GM21381 (cell line): Measurements from ENCODE around the gene NCOA3.

Source experiments
- ATAC-seq: cut with Tn5 transposase; IDR thresholded peaks from one replicate; pipeline ENCODE4 v1.9.1; 2021; ENCODE audit warnings: mild to moderate bottlenecking, moderate library complexity; ENCODE audit not compliant: unreplicated experiment

NCOA3 gene

DNA sequence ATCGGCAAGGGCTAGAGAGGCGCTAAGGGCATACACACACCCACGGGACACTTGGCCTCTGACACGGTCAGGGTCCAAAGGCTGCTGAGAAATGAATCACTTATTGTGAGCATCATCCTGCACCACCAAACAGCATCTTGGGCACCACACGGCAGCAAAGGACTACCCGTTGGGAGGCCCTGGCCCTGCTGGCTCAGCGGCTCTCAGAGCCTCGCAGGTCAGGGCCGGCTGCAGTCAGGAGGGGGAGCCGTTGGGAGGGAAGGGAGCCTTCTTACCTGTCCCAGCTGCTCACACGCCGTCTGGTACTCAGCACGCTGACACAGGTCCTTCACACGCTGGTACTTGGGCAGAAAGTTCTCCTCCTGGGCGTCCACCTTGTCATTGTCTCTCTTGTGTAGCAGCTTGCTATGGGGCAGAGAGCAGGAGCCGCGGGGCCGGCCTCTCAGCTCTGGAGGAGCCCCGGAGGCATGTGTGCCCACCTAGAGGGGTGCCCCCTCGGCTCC lies 174.6 kb downstream of the NCOA3 start:
- ATAC-seq: no peak

DNA sequence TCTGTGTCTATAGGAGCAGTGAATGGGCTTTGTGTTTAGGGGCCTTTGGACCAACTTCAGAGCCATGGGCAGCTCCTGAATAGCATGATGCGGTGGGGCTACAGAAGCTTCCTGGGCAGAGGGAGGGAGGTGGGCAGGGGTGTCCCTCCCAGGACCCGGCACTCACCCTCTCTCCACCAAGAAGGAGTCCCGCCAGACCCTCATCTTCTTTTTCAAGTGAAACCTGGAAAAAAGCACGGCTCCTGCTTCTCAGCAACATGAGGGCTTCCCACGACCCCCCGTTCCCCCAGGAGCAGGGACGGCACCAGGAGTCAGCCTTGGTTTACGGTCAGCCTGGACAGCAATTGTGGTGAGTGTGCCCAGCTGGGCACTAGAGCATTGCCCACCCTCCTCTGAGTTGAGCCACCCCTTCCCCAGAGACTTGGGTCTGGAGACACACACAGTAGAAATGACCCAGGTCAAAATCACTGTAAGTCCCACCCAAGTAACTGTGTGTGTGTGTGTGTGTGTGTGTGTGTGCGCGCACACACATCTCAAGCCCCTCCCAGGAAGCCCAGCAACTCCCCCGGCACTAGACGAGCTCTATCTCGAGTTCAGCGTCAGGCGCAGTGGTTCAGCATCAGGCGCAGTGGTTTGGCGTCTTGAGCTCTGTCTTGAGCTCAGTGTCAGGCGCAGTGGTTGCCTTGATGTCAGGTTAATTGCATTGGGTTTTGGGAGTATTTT lies 175.4 kb downstream of the NCOA3 start:
- ATAC-seq: no peak

DNA sequence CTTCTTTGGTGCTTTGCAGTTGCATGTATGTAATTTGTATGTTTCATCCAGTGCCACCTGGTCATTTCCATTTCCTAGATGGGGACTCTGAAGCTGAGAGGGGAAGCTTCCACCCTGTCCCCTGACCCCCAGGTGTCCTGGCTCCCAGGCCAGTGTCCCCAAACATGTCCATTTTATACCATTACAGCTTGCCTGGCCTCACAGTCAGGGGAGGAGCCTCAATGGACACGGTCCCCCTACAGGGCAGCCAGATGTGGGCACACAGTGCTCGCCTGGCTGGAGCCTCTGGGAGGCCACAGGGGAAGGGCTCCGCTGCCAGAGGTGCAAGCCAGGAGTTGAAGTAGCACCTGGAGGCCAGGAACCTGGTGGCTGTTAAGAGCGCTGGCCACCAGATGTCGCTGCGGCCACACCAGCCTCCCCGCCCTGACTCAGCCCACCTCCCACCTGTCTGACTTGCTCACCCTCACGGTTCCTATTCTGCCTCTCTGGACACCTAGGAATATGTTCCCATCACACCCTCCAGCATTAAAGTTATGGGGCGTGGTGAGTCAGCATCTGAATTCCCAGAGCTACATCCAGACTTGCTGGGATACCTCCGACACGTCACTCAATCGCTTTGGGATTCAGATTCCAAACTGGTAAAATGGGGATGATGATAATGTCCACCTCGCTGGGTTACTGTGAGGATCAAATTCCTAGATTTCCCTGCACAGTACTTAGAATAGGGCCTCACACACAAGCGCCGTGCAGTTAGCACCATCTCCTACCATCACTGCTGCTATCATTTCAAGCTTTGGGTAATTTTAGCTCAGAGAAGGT lies 176.2 kb downstream of the NCOA3 start:
- ATAC-seq: no peak

DNA sequence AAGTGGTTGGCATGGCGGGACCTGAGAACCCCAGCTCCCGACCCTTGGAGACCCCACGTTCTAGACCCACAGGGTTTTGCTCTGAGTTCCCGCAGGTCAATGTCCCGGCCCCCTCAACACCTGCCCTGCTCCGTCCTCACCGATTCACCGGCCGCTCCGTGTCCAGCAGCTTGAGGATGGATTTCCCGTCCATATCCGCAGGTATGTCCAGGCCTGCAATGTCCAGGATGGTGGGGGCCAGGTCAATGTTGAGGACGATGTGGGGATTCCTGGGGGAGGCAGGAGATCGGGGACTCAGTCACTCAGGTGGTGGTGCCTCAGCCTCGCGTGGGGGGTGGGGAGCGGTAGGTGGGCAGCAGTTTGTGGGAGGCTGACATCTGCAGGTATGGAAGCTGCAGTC lies 176.8 kb downstream of the NCOA3 start:
- ATAC-seq: no peak

DNA sequence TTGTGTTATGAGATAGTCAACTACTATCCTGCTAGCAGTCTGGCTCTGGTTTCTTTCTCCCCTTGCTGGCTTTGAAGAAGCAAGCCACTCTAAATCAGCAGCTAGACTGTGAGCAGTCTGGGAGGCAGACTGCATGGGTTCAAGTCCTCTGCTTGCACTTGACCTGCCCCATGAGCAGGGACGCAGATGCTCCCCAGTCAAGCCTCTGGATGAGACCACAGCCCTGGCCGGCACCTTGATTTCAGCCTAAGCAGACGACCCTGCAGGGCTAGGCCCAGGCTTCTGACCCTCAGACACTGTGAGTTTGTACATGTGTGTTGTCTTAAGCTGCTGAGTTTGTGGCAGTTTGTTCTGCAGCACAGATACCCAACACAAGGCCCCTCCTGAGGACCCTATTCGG lies 177.8 kb downstream of the NCOA3 start:
- ATAC-seq: no peak

DNA sequence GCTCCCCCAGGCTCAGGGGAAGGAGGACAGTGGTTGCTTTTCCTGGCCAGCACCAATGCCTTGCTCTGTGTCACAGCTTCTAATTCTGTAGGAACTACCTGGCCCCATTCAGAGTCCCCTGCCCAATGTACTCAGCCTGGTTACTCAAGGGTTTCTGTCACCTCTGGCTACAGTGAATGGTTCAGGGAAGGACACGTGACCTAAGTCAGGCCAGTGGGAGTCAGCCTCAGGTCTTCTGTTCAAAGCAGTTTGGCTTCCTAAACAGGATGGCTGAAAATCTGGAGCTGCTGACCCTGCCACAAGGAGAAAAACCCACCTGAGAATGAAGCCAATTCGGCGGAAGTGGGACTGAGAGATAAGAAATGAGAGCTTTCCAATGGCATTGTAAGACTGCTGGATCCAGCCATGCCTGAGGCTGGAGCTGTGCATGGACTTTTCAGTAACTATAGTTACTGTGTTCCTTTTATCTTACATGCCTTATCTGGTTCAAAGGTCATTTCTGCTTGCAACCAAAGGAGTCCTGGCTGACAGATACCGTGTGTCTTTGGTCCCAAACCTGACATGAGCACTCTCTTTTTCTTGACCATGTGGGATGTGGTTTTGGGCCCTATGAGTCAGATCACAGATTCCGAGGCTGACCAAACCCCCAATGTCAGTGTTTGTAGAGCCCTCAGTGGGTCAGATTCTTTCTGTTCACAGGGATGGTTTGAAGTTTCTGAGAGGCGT lies 179.3 kb downstream of the NCOA3 start:
- ATAC-seq: no peak

DNA sequence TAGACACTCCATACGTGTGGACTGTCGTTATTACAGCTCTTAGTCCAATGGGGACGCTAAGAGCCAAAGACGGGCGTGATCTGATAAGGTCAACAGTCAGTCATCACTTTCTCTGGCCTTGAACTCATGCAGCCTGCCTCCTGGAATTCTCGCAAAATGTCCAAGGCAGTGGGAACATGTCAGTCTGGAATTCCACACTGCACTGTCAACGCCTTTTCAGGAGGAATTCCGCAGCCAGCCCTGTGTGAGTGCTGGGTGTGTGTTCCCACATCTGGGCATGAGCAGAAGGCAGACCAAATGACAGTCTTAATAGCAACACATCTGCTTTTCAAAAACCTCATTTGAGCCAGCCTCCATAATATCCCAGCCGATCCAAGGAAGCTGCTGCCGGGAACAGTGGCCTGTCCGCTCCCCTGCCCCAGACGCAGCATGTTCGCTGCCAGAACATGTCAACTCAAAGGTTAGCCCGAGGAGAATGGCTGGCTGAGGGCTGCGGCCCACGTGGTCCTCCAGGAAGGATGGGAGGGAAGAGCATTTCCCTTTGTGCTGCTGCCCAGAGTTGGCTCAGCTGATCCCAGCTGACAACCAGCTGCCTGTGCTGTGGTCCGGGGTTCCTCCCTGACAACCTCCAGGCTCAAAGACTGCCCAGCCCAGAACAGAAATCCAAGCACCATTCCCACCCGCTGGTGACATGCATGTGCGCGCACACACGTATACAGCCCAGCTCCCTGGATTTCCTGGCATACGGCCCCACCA lies 180.5 kb downstream of the NCOA3 start:
- ATAC-seq: no peak

DNA sequence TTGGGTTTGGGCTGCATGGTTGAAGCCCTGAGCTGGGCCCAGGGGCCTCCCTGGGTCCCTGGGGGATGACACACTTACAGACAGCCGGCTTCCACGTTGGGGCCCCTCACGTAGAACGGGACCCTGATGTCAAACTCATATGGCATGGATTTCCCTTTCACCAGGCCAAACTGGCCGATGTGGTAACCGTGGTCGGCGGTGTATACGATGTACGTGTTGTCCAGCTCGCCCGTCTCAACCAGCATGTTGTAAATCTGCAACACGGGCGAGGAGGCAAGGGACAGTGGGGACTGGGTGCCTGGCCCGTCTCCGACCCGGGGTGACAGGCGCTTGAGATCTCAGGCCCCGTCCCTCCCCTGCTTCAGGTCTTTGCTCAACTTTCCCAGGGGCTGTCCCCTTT lies 181.2 kb downstream of the NCOA3 start:
- ATAC-seq: no peak

DNA sequence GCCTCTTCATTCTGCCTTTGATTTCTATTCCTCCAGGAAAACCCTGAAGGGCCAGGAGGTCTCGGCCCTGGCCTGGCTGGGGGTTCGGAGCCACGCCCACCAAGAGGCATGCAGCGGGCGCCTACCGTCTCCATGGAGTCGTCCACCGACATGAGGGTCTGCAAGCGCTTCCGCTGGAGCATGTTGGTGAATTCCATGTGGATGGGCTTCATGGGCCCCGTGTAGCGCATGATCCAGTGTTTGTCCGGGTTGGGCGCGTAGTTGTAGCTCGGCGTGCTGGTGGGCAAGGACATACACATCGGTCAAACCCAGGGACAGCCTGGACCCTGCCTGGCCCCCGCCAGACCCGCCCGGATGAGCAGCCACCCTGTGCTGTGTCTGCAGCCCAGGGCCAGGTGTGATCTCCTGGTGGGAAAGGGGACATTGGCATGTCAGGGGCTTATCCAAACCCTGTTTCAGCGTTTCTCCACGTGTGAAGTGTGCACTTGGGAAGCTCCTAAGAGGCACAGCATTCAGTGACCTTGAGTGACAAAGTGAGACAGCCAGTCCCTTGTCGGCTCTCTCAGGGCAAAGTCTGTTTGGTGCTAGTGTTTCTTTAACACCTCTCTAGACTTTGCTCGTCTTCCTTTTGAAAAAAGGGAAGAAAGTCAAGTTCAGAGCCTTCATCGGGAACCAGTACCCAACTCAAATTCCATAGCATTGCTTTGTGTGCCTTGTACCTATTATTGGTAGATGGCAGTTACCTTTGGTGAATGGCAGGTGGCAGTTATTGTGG lies 182.8 kb downstream of the NCOA3 start:
- no peak for ATAC-seq

DNA sequence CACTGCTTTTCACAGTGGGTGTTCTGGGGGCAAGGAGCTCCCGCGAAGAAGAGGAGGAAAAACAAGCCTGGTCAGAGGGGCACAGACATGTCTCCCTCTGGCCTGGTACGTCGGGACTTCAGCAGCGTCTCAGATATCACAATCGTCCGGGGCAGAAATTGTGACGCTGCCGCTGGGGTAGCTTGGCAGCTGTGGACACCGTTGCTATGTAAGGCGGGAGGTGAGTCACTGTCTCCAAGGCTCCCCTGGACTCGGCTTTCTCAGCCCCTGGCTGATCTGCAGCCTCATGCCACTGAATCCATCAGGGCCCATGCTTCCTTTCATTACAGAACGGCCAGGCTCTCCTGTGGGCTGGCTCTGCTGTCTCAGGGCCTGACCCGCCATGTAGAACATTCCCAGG lies 184.9 kb downstream of the NCOA3 start:
- ATAC-seq: no peak

DNA sequence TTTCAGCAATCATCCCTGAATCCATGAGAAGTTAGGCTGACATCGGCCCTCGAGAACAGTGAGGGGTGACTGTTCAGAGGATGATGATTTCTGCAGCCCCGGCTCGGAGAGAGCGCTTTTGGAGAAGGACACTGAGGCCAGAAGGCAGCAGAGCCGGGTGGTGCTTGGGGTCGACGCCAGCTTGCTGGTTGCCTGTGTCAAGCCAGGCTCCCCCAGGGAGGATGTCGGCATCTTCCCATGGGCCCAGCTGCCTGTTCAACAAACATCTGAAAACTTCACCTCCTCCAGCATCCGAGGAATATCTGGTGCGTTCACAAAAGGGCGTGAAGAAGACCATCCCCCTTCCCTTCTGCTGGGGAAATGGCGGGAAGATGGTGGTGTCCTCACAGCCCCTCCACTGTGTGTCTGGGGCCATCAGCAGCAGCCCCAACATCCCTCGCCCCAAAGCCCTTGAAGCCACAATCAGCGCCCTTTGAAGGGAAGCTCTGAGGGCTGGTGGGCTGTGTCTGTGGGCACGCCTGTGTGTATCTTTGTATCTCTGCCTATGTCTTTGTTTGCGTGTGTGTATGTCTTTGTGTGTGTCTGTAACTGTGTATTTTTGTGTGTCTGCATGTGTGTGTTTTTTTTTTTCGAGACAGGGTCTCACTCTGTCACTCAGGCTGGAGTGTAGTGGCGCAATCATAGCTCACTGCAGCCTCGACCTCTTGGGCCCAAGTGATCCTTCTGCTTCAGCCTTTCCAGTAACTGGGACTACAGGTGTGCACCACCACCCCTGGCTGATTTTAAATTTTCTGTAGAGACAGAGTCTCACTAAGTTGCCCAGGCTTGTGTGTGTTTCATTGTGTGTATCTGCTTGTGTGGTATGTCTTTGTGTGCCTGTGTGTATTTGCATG lies 185.7 kb downstream of the NCOA3 start:
- no peak for ATAC-seq

DNA sequence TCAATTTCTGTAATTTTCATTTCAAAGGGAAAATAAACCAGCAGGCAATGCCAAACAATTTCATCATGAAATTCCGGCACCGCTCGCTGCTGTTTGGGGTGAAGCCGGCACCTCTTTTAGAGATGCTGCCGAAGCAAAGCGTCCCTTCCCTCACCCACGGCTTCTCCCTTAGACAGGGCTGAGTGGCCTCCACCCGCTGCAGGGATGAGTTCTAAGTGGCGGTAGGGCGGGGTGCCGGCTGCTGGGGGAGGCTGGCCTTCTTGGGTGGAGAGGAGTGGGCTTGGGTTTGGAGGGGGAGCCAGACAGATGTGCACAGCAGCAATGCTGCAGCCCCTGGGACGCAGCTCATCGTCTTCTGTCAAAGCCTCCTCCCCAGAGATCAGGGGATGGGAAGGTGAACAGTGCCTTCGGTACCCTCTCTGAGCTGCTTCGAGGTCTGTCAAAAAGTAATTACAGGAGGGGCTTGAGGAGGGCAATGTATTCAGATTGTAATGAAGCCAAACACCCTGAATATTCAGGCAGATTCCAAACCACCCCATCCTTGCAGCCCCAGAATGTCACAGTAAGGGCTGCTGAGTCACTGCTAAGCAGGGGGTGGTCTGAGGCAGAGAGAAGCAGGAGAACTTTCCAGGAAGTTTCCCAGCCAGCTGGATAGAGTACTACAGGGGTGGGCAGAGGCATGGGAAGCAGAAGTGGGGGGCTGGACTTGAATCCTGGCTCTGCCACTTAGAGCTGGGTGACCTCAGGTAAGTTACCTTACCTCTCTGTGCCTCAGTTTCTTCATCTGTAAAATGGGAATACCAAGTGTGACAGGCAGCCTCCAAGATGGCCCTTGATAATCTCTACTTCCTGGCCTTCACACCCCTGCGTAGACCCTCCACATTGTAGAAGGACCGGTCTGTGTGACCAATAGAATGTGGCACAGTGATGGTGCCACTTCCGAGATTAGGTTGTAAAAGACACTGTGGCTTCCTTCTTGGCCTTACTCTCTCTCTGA lies 187.0 kb downstream of the NCOA3 start:
- ATAC-seq: no peak

DNA sequence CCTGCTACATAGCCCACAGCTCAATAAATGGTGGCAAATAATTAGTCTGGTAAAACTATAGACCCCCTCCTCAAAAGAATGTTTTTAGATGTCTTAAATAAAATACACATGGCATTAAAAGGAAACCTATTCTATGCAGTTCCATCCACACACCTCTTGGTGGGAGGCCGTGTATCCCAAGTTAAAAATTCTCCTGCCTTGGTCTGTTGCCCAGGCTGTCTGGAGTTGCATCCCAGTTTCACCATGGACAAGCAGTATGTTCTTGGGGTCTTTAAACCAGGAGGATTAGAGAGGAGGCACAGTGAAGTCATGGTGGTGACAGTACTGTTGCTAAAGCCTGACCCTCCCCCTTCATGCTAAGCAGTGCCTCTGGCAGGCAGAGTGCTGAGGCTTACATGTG lies 188.0 kb downstream of the NCOA3 start:
- ATAC-seq: no peak

DNA sequence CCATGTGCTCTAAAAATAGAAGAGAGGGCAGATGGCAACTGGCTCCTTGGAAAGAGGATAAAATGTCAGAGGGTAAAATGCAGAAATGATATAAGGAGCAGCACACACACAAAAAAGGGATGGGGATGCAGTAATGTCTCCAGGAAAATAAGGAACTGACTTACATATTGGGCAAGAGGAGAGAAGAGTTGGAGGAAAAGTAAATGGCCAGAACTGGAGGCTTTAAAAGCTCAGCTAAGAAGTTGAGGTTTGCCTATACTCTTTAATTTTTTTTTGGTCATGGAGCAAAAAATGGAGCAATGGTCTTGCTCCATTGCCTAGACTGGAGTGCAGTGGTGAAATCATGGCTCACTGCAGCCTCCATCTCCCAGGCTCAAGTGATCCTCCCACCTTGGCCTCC lies 189.9 kb downstream of the NCOA3 start:
- no peak for ATAC-seq

DNA sequence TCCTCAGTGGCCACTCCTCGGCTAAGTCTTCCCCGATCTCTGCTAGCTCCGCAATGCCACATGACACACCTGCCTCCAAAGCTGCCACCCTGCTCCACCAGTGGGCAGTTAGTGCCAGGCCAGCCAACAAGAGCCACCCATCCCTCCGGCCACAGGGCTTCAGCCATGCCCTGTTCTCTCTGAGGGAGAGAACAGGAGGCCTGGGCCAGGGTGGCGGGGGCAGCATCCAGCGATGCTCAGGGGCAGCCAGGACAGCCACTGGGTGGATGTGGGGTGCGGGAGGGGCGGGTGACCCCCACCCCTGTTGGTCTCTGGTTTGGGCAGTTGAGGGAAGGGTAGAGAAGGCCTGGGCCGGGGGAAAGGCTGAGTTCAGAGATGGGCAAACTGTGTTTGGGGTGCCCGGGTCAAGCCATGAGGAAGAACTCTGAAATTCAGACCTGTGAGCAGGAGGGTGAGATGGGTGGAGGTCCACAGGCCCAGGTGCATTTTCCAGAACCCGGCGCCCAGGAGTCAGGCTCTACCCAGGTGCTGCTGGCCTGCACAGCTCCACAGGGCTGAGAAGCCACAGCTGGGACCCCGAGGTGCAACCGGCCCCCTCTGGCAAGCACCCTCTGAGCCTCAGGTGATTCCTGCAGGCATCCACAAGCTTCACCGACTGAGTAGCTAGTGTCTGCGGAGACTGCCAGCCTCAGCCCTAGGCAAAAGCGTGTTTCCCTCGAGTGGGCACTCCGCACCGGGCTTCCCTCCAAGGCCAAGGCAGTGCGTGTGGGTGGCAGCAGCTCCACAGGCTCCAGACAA lies 192.5 kb downstream of the NCOA3 start:
- no peak for ATAC-seq

DNA sequence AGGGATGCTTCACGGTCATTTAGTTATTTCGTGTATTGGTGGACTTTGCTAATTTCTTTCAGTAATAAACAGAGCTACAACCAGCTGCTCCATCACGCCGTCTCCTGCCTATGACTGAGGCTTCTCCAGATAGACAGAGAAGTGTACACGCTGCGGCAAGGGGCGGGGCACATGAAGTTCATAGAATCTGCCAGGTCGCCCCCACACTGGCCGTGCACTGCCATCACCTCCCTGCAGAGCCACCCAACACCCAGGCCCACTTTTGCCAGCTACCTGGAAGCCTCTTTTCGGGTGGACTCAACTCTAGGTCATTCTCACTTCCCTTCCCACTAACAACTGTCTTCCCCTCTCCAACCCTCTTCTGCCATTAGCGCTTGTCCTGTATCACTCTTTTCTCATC lies 195.2 kb downstream of the NCOA3 start:
- ATAC-seq: no peak

DNA sequence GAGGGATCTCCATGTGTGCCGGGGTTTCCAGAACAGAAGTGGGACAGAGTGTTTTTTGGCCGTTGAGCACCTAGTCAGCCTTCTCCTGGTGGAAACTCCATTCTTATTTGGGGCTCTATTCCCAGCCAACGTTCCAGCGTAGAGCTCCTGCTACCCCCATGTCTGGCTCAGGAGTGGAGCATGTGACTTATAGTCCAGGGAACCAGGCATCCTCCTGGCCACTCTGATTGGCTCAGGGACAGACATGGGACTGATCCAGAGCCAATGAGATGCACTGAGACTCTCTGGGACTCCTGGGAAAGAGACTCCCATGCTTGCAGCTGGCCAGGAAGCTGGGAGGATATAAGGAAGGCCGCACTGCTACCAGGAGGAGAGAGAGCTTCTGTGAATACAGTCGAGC lies 196.5 kb downstream of the NCOA3 start:
- ATAC-seq: no peak
